Measurements from ENCODE around the gene C2orf80. TPM values are rescaled to one million over a fixed set of nuclear protein-coding genes. Genes with fewer than 3 reads are reported as not detected.
"Not testable (repeated sequence)": the region's sequence is repeated elsewhere in the genome, so short reads cannot be mapped to it uniquely, and the experiment has no call there.

Gene C2orf80
- total and polyA plus RNA-seq, 4 donors = 6.4 to 35.4 (median 23.3) TPM

DNA sequence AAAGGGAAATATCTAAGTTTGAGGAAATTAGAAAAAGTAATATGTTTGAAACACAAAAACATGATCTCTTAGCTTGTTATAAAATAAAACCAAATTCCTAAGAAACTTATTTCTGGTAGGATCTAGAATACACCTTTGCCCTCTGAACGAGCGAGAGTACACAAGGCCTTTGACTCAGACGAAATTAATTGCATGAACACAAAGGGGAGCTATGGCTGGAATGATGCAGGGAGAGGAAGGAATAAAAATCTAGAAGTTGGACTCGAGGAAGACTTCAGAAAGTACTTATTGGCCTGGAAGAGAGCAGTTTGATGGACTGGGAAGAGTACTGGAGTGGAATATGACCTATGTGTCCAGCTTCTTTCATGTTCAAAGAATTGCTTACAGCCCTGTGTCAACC, 64.6 kb downstream of the C2orf80 start:
- no peaks in the 10 kb centered on the region for H3K9me3 ChIP-seq (ENCODE audit: control insufficient read depth, insufficient read depth, low read length)
- H3K27me3 ChIP-seq (ENCODE audit: control insufficient read depth, insufficient read depth, low read length) = no peaks in the 10 kb centered on the region
- DNase-seq (ENCODE audit: low read depth in 4 of 6, low spot score in 6 of 6) = no peak
- peaks cover 2% of the 10 kb centered on the region for H3K4me1 ChIP-seq (ENCODE audit: control insufficient read depth, insufficient read depth, low read length)
- H3K4me3 ChIP-seq (ENCODE audit: low read depth, low read length) = no peak overlapping the region
- H3K27ac ChIP-seq (ENCODE audit: low read depth, low read length) = no peak overlapping the region
- 50% methylated on average over 1 of the region's 4 CpGs for WGBS (ENCODE audit: insufficient coverage)
- no peaks in the 10 kb centered on the region for H3K36me3 ChIP-seq (ENCODE audit: control insufficient read depth, insufficient read depth, low read length)

DNA sequence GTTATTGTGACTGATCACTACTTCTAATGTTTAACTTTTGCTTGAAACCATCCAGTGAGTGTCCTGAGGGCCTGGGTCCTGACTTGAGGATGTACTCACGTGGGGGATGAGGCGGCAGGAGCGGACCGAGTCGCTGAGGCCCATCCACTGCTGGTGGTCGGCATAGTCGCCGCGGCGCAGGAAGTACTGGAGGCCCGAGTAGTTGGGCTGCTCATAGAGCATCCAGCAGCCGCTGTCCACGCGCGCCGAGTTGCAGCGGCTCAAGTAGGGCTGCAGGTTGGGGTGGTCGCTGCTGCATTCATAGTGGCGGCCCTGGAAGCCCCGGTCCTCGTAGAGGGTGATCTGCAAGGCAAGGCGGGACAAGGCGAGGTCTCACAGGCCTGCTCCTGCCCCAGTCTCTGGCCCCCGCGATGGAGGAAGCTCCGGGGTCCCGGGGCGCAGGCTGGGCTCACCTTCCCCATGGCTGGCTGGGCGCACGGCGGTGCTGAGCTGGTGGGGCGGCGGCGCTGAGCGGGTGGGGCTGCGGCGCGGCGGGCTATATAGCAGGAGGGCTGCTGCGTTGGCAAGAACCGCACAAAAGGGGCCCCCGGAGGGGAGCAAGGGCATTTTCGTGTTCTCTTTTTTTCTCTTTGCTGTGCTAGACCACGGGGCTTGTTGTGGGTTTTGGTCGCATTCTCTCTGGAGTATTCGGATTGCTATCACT, 65.7 kb downstream of the C2orf80 start, which contains the start of gene CRYGD:
CRYGD (minus strand) TSS at position 512 of the 703 bp plus-strand sequence; CDS start at position 461, 51 bp downstream.
- not testable (repeated sequence) for H3K9me3 ChIP-seq (ENCODE audit: control insufficient read depth, insufficient read depth, low read length); H3K4me1 ChIP-seq (ENCODE audit: control insufficient read depth, insufficient read depth, low read length); H3K27me3 ChIP-seq (ENCODE audit: control insufficient read depth, insufficient read depth, low read length); H3K27ac ChIP-seq (ENCODE audit: low read depth, low read length); H3K36me3 ChIP-seq (ENCODE audit: control insufficient read depth, insufficient read depth, low read length)
- peak within 1 kb of the TSS; percentile 24 for H3K4me3 ChIP-seq (ENCODE audit: low read depth, low read length)
- WGBS (ENCODE audit: insufficient coverage) = 2% methylated on average over 43 of the region's 46 CpGs
- DNase-seq (ENCODE audit: low read depth in 4 of 6, low spot score in 6 of 6) = peak in 2 of 6 donors; percentile 63 to 72

DNA sequence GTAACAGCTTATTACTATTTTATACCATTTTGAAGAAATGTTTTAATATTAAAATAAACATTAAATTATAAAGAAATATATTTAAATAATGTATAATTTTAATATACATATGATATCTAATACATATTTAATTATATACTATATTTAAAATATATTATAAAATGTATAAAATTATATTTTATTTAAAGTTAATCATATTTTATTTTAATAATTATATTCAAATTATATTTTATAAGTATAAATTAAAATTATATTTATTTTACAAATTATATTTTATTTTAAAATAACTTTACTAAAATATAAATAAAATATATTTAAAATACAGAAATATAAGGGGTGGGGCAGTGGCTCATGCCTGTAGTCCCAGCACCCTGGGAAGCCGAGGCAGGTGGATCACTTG, 67.6 kb downstream of the C2orf80 start:
- Histone ChIP-seq H3K4me1 (ENCODE audit: control insufficient read depth, insufficient read depth, low read length) (peaks cover 2% of the 10 kb centered on the region), H3K27ac (ENCODE audit: low read depth, low read length) (no peak overlapping the region), H3K27me3 (ENCODE audit: control insufficient read depth, insufficient read depth, low read length) (no peaks in the 10 kb centered on the region), H3K9me3 (ENCODE audit: control insufficient read depth, insufficient read depth, low read length) (no peaks in the 10 kb centered on the region), H3K36me3 (ENCODE audit: control insufficient read depth, insufficient read depth, low read length) (no peaks in the 10 kb centered on the region), H3K4me3 (ENCODE audit: low read depth, low read length) (no peak overlapping the region)
- no peak for DNase-seq (ENCODE audit: low read depth in 4 of 6, low spot score in 6 of 6)
- WGBS (ENCODE audit: insufficient coverage) = no CpG with 5 or more reads among the region's 1 CpG

DNA sequence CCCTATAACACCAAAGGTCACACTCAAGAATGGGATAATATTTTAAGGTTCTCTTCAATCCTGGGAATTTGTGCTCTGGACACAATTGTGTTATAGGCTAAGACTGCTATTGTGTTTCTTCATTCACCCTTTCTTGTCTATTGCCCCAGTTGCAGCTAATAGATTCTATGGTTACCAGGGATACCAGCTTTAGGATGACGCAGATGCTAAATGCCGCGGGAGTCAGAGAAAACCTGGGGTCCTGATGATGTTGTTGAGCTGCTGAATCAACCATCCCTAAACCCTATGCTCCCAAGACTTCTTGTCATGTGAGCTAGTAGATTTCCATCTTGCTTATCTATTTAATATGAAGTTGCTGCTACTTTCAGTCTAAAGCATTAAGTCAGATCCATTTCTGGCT, 70.9 kb downstream of the C2orf80 start:
- Histone ChIP-seq H3K4me3 (ENCODE audit: low read depth, low read length) (no peak overlapping the region), H3K9me3 (ENCODE audit: control insufficient read depth, insufficient read depth, low read length) (no peaks in the 10 kb centered on the region), H3K27me3 (ENCODE audit: control insufficient read depth, insufficient read depth, low read length) (no peaks in the 10 kb centered on the region), H3K4me1 (ENCODE audit: control insufficient read depth, insufficient read depth, low read length) (no peaks in the 10 kb centered on the region), H3K36me3 (ENCODE audit: control insufficient read depth, insufficient read depth, low read length) (no peaks in the 10 kb centered on the region), H3K27ac (ENCODE audit: low read depth, low read length) (no peak overlapping the region)
- WGBS (ENCODE audit: insufficient coverage) = no CpG with 5 or more reads among the region's 3 CpGs
- peak in 2 of 6 donors; percentile 20 to 79 for DNase-seq (ENCODE audit: low read depth in 4 of 6, low spot score in 6 of 6)

DNA sequence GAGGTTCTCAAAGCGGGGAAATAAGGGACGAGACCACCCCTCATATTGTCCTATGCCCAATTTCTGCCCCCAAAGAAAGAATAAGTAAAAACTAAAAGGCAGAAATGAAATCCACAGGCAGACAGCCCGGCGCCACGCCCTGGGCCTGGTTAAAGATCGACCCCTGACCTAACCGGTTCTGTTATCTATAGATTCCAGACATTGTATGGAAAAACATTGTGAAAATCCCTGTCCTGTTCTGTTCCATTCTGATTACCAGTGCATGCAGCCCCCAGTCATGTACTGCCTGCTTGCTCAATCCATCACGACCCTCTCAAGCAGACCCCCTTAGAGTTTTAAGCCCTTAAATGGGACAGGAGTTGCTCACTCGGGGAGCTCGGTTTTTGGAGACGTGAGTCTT, 72.4 kb downstream of the C2orf80 start:
- not testable (repeated sequence) for H3K36me3 ChIP-seq (ENCODE audit: control insufficient read depth, insufficient read depth, low read length); H3K27me3 ChIP-seq (ENCODE audit: control insufficient read depth, insufficient read depth, low read length); H3K9me3 ChIP-seq (ENCODE audit: control insufficient read depth, insufficient read depth, low read length); DNase-seq (ENCODE audit: low read depth in 4 of 6, low spot score in 6 of 6); H3K4me1 ChIP-seq (ENCODE audit: control insufficient read depth, insufficient read depth, low read length); H3K4me3 ChIP-seq (ENCODE audit: low read depth, low read length); H3K27ac ChIP-seq (ENCODE audit: low read depth, low read length)
- WGBS (ENCODE audit: insufficient coverage) = 94% methylated on average over 6 of the region's 11 CpGs

Other genes with a start within 250 kb of the C2orf80 start
- 10 to 100 TPM; 15.6 to 34.5 TPM for gene PLEKHM3, start 164.5 kb downstream of the C2orf80 start, total RNA-seq
- 10 to 100 TPM; 16.5 to 20.2 TPM for gene PLEKHM3, start 164.5 kb downstream of the C2orf80 start, polyA plus RNA-seq (ENCODE audit: insufficient read length in 2 of 2)
- 1 to 10 TPM in 1 of 2 donors, under 1 TPM in 1; 0.83 to 1.2 TPM for gene CRYGD, start 65.5 kb downstream of the C2orf80 start, total RNA-seq
- 1 to 10 TPM; 4.9 to 7.1 TPM for gene CRYGD, start 65.5 kb downstream of the C2orf80 start, polyA plus RNA-seq (ENCODE audit: insufficient read length in 2 of 2)
- not detected for gene CRYGC, start 60.2 kb downstream of the C2orf80 start, total RNA-seq
- under 1 TPM in 1 of 2 donors, not detected in 1; 0.44 TPM for gene CRYGC, start 60.2 kb downstream of the C2orf80 start, polyA plus RNA-seq (ENCODE audit: insufficient read length in 2 of 2)
- gene CRYGB, start 43.9 kb downstream of the C2orf80 start, total RNA-seq = not detected
- not detected for gene CRYGB, start 43.9 kb downstream of the C2orf80 start, polyA plus RNA-seq (ENCODE audit: insufficient read length in 2 of 2)
- gene CRYGA, start 26.4 kb downstream of the C2orf80 start, total RNA-seq = not detected
- gene CRYGA, start 26.4 kb downstream of the C2orf80 start, polyA plus RNA-seq (ENCODE audit: insufficient read length in 2 of 2) = under 1 TPM; 0.36 to 0.43 TPM
- 100 to 1,000 TPM; 106 to 126 TPM for gene IDH1, start 65.0 kb upstream of the C2orf80 start, total RNA-seq
- 100 to 1,000 TPM; 131 to 169 TPM for gene IDH1, start 65.0 kb upstream of the C2orf80 start, polyA plus RNA-seq (ENCODE audit: insufficient read length in 2 of 2)
- gene PIKFYVE, start 76.2 kb upstream of the C2orf80 start, total RNA-seq = 10 to 100 TPM; 48.4 to 60.0 TPM
- 10 to 100 TPM; 20.5 to 25.5 TPM for gene PIKFYVE, start 76.2 kb upstream of the C2orf80 start, polyA plus RNA-seq (ENCODE audit: insufficient read length in 2 of 2)
- under 1 TPM; 0.77 to 0.99 TPM for gene PTH2R, start 216.8 kb upstream of the C2orf80 start, total RNA-seq
- gene PTH2R, start 216.8 kb upstream of the C2orf80 start, polyA plus RNA-seq (ENCODE audit: insufficient read length in 2 of 2) = 1 to 10 TPM; 1.0 to 1.2 TPM

Data from spinal cord (tissue), 10 donors.